Pancreas (tissue), 10 donors: ENCODE results near the gene DEFB129. TPM values are rescaled to one million over a fixed set of nuclear protein-coding genes. Genes with fewer than 3 reads are reported as not detected.
"Not testable (repeated sequence)": the region's sequence is repeated elsewhere in the genome, so short reads cannot be mapped to it uniquely, and the experiment has no call there.

ENCODE experiments used
- ATAC-seq, 4 donors: fragments of 200-7000 bp; cut with Tn5 transposase; one replicate each; pipeline versions ENCODE4 v1.8.0 to v1.9.1; 2020; ENCODE audit warnings: mild to moderate bottlenecking in 4 of 4, moderate library complexity in 4 of 4
- DNase-seq, 6 donors: peaks; one replicate each; pipeline ENCODE4 v3.0.0-alpha.2; 2020
- FAIRE-seq: peaks from 2 replicates; lab custom pipeline; 2012; peaks lifted over from hg19 to GRCh38; lab: Jason Lieb, UNC
- H3K27ac ChIP-seq, 4 donors: fragments of 200-600 bp; sonication (generic); 1 replicate in 3 of 4; 2 replicates in 1 of 4; pipeline versions ENCODE4 v1.5.0 to v1.8.0; 2020
- H3K27me3 ChIP-seq, 4 donors: fragments of 200-600 bp; one replicate each; pipeline ENCODE4 v1.8.0; 2021
- H3K36me3 ChIP-seq, 3 donors: fragments of 200-600 bp; sonication (generic) in 1 of 3; one replicate each; pipeline versions ENCODE4 v1.5.0 to v1.8.0; 2020 to 2021
- H3K4me1 ChIP-seq, 3 donors: fragments of 200-600 bp; one replicate each; pipeline ENCODE4 v1.8.0; 2021
- H3K4me3 ChIP-seq, 4 donors: fragments of 200-600 bp; sonication (generic) in 2 of 4; one replicate each; pipeline versions ENCODE4 v1.5.0 to v1.8.0; 2020 to 2021
- H3K9me3 ChIP-seq, 4 donors: fragments of 200-600 bp; one replicate each; pipeline ENCODE4 v1.8.0; 2021
- CTCF ChIP-seq, 4 donors: fragments of 200-600 bp; sonication (generic) in 3 of 4; IDR thresholded peaks; one replicate each; pipeline versions ENCODE4 v1.5.0 to v1.8.0; 2021; ENCODE audit warnings: antibody characterized with exemption in 4 of 4
- WGBS, 2 donors: extraction: QIAGEN DNeasy Blood & Tissue Kit; methylation state at CpG; one replicate each; pipeline ENCODE4 v1.1.7; 2013; 5-methylcytosine and 5-hydroxymethylcytosine counted together
- intact Hi-C, 3 donors: fragments of 100-400 bp; cut with DNase I; formaldehyde crosslinking; loops; one replicate each; pipeline versions ENCODE4 v1.11.1 to v1.14.2; 2022
- polyA plus RNA-seq, 2 donors: library from polyadenylated mRNA; stranded (reverse); fragments of 200-250 nt; gene quantifications; one replicate each; pipeline ENCODE4 v1.2.3, GENCODE V29; 2013
- total RNA-seq, 6 donors: library from RNA; stranded (reverse); fragmentation: NEBNext Ultra II Directional in 4 of 6; extraction: Animal tissue kit (Norgen Biotek cat#: 25700) in 4 of 6; gene quantifications; one replicate each; pipeline versions ENCODE4 v1.2.1 to v1.2.4, GENCODE V29; 2021 to 2023
- donor health status: healthy with polysubstance abuse.
- donor health status: DM: no; HTN: no; CAD: no; lungs with moderate emphysema.
- donor health status: DM: no; HTN: no; CAD: no.
- donor health status: control.
- donor health status: control.
- donor health status: Bipolar disorder and iron deficiency.
- donor health status: DM: yes; HTN: yes; CAD: no.
- donor health status: DM: no; HTN: no; CAD: no.
- donor health status: DM: no; HTN: no; CAD: no.
- donor health status: DM: yes; HTN: yes; CAD: no.

DEFB129 gene
- total and polyA plus RNA-seq, 8 donors: not detected

- DNase-seq: no peak
- no peak for FAIRE-seq
- Histone ChIP-seq H3K27me3 (no peaks in the 10 kb centered on the region), H3K9me3 (no peaks in the 10 kb centered on the region), H3K36me3 (no peaks in the 10 kb centered on the region), H3K4me3 (no peak overlapping the region), H3K27ac (no peak overlapping the region), H3K4me1 (no peaks in the 10 kb centered on the region)
- intact Hi-C loops: no loop called here
- peak in 1 of 4 donors; percentile 62 for ATAC-seq
- WGBS, 2 donors: 61 to 73% methylated on average over 3 of the region's 3 CpGs
- TF ChIP-seq CTCF (IDR thresholded peaks at IDR 0.05): no peak
Observed at GRCh38 chr20:237929-238328, 10.9 kb downstream of the DEFB129 start.

GRCh38 chr20:242905-243304, 15.8 kb downstream of the DEFB129 start:
- 78 to 80% methylated on average over 2 of the region's 2 CpGs for WGBS, 2 donors
- Histone ChIP-seq H3K9me3 (no peaks in the 10 kb centered on the region), H3K27ac (no peak overlapping the region), H3K27me3 (no peaks in the 10 kb centered on the region), H3K4me3 (no peak overlapping the region), H3K4me1 (no peaks in the 10 kb centered on the region), H3K36me3 (no peaks in the 10 kb centered on the region)
- FAIRE-seq: no peak
- intact Hi-C loops: no loop called here
- no peak for TF ChIP-seq CTCF (IDR thresholded peaks at IDR 0.05)
- DNase-seq: no peak
- ATAC-seq: no peak

GRCh38 chr20:251354-251753, 24.3 kb downstream of the DEFB129 start:
- H3K4me3 ChIP-seq: no peak overlapping the region
- no peak for TF ChIP-seq CTCF (IDR thresholded peaks at IDR 0.05)
- no peak overlapping the region for H3K27ac ChIP-seq
- FAIRE-seq (no peak), ATAC-seq (no peak), DNase-seq (no peak)
- no peaks in the 10 kb centered on the region for H3K9me3 ChIP-seq
- peaks cover 0 to 4% (median 0%) of the 10 kb centered on the region in 4 donors for H3K27me3 ChIP-seq
- intact Hi-C loops: no loop called here
- no peaks in the 10 kb centered on the region for H3K4me1 ChIP-seq
- 66 to 83% methylated on average over 2 of the region's 2 CpGs for WGBS, 2 donors
- H3K36me3 ChIP-seq: no peaks in the 10 kb centered on the region

GRCh38 chr20:252801-253200, 25.7 kb downstream of the DEFB129 start:
- intact Hi-C loops: no loop called here
- H3K4me3 ChIP-seq: no peak overlapping the region
- no peak for TF ChIP-seq CTCF (IDR thresholded peaks at IDR 0.05)
- no peak for FAIRE-seq
- H3K27me3 ChIP-seq: peaks cover 0 to 4% (median 0%) of the 10 kb centered on the region in 4 donors
- H3K36me3 ChIP-seq: no peaks in the 10 kb centered on the region
- H3K9me3 ChIP-seq: no peaks in the 10 kb centered on the region
- no peaks in the 10 kb centered on the region for H3K4me1 ChIP-seq
- no peak for DNase-seq
- WGBS, 2 donors: 79 to 96% methylated on average over 2 of the region's 2 CpGs
- ATAC-seq: no peak
- no peak overlapping the region for H3K27ac ChIP-seq

- H3K4me1 ChIP-seq, DNase-seq, ATAC-seq, H3K36me3 ChIP-seq, H3K9me3 ChIP-seq, H3K27me3 ChIP-seq, H3K4me3 ChIP-seq, intact Hi-C loops, FAIRE-seq, H3K27ac ChIP-seq: not testable (repeated sequence)
- WGBS, 2 donors: 40 to 57% methylated on average over 6 of the region's 6 CpGs
Observed at GRCh38 chr20:253447-253846, 26.4 kb downstream of the DEFB129 start.
